ENCODE measurements around the gene FAM171A2.
"Not testable (repeated sequence)": the region's sequence is repeated elsewhere in the genome, so short reads cannot be mapped to it uniquely, and the experiment has no call there.

FAM171A2 gene

GRCh38 chr17:44360144-44360533, 3.5 kb downstream of the FAM171A2 start:
- DNase-seq = no peak

- no peak for DNase-seq
Observed at GRCh38 chr17:44359458-44360143, 4.1 kb downstream of the FAM171A2 start.

DNA sequence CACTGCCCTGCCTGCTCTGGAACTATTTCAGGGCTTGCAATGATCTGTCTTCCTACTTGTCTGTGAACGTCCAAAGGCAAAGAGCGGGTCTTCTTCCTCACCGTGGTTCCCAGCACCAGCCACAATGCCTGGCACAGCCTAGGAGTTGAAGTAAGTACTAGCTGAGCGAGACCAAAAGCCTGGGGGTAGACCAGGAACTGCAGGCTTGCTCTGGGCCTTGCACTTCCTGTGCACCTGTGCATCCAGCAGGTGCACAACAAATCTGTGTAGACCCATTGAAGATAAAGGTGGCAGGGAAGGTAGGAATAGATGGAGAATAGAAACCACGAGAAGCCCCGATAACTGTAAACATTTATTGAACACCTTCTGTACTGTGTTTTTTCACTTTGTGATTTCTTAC, 4.6 kb downstream of the FAM171A2 start:
- DNase-seq = no peak

DNA sequence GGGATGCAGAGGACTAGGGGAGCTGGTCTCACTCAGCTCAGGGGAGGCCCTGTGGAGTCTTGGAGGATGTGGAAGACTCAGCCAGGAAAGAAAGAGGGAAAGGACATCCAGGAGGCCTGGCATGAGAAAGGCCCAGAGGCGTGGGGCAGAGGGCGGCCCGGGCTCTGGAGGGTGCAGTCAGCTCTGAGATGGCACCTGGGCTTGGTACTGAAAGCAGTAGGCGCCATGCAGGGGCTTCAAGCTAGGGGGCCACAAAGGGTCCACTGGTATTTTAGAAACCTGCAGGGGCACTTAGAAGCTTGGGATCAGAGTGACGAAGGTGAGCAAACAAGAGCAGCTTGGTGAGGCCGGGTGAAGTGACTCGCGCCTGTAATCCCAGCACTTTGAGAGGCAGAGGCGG, 5.6 kb downstream of the FAM171A2 start:
- no peak for DNase-seq

DNA sequence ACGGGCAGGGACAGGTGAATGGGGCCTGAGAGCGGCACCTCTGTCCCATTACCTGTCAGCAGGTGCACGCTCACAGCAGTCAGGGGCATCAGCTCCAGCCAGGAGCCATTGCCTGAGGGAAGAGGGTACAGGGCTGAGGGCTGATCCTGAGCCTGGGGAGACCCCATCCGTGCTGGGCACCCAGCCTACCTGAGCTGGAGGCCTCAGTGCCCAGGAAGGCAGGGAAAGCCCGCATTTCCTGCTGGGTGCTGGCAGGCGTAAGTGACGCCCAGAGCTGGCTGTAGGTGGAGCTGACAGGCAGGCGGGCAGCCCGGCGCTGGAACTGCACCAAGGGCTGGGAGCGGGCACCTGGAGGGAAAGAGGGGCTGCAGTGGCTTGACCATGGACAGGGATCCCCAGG, 7.4 kb downstream of the FAM171A2 start:
- DNase-seq = no peak

DNA sequence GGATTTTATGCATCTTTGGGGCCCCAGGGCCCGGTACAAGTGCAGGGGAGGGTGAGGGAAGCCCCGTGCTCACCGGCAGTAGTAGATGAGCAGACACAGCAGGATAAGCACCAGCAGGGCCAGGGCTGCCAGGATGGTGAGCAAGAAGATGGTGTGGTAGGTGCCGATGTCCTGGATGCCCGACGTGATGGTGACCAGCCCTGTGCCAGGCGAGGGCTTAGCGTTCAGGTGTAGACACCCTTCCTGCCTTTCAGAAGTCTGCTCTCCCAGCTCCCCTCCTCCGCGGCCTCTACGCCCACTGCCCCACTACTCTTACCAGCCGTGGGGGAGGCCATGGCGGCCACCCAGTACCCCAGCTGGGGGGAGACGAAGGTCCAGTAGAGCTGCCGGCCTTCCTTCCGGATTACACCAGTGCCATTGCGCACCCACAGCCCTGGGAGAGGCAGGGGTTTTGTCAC, 8.0 kb downstream of the FAM171A2 start:
- DNase-seq = no peak

DNA sequence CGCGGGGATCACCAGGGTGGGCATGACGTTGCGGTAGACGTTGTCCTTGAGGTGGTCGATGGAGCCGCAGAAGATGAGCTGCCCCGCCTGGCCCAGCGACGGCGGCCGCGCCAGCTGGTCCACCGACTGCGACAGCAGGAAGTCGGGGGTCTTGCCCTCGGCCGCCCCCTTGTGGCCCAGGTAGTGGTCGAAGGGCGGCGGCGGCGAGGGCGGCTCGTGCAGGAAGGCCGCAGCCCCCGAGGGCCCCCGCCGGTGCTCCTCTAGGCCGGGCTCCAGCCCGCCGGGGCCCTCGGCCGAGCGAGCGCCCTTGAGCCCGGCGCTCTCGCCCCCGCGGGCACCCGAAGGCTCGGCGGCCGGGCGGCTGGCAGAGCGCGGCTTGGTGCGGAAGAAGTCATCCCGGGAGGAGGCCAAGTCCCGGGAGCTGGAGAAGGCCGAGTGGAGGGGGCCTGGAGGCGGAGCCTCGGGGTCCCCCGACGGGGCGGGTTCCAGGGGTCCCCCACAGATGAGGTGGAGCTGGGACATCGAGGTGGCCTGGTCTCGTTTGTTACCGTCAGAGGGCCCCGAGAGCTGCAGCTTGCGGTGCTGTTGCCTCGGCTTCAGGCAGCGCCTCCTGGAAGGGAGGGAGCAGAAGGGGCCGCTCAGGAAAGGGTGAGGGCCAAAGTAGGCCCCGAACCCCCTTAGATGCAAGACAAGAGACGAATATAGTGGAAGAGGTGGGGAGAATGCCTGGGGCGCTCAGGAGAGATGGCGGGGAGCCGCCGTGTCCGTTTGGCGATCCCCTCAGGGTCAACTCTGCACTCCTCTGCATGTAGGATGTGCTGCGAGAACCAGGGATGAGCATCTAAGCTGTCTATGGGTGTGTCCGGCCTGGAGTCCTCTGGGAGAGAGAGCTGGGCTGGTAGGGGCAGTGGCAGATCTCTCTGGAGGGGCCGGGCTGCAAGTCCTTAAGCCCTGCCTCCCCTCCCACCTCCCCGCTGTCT, 8.8 kb downstream of the FAM171A2 start:
- peak; percentile 86 for DNase-seq

DNA sequence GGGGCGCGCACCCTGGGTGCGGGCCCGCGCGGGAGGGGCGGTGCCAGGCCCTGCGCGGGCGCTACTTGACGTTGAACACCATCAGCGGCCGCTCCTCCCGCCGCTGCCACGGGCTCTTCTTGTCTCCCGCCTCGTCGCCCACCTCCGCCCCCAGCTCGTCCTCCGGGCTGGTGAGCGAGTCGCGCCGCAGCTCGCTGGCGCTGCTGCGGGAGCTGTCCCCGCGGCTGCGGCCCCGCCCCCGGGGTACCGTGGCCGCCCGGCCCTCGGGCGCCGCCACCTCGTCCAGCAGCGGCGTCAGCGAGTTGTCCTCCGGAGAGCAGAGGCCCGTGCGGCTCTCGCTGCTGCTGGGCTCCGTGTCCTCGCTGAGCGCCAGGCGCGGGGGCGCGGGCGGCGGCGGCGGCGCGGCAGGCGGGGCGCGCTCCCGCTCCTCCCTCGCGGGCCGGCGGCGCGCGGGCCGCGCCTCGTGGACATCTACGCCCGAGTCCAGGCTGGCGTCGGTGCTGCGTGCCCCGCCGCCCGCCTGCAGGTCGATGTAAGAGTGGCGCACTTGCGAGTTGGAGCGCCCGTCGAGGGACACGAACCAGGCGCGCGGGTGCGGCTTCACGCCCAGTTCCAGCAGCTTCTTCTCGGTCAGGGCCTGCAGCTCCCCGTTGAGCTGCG, 9.9 kb downstream of the FAM171A2 start:
- peak; percentile 70 for DNase-seq

DNA sequence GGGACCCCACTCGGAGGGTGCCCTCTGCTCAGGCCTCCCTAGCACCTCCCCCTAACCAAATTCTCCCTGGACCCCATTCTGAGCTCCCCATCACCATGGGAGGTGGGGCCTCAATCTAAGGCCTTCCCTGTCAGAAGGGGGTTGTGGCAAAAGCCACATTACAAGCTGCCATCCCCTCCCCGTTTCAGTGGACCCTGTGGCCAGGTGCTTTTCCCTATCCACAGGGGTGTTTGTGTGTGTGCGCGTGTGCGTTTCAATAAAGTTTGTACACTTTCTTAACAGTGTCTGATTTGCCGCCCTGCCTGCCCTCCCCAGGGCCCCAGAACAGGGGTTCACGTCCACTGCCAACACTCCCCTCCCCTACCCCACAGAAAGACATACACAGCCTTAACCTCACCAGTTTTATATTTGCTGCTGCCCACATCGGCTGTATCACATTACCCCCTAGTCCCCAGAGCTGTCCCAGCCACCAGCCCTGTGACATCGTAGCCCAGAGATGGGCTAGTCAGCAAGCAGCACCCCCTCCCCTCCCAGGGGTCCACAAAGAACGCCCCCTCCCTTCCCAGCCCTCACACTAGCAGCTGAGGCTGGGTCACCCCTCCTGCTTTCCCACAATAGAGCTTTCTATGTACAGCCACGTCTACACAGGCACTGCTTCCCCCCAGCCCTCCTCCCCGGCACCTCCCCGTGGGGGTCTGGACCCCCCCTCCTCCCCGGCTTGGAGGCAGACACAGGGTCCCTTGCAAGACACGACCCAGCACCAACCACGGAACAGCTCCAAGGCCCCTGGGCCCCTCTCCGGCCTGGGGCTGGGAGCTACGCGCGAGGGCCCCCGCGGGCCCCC, 10.6 kb downstream of the FAM171A2 start:
- DNase-seq = no peak

GRCh38 chr17:44351961-44352827, 11.5 kb downstream of the FAM171A2 start:
- no peak for DNase-seq

- no peak for DNase-seq
Observed at GRCh38 chr17:44351464-44351863, 12.2 kb downstream of the FAM171A2 start.

GRCh38 chr17:44350733-44351226, 12.9 kb downstream of the FAM171A2 start:
- DNase-seq = peak; percentile 89

DNA sequence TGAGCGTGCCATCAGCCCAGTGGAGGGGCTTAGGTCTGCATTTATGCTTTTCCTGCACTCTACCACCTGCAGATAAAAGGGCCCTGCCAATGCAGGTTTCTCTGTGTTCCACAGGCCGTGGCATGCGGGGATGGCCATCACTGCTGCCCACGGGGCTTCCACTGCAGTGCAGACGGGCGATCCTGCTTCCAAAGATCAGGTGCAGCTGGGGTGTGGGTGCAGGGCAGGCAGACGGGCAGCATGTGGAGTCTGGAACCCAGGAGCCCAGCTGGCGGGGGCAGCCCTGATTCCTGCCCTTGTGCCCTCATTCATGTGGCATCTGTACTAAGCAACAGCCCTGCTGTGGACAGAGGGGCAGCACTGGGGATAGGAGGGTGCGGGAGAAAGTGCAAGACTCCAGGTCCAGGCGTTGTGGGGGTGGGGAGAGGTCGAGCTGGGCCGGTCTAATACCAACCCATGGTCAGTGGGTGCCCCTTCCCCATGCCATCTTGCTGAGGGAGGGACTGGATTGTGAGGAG, 14.0 kb downstream of the FAM171A2 start:
- no peak for DNase-seq

GRCh38 chr17:44348988-44349364, 14.7 kb downstream of the FAM171A2 start:
- no peak for DNase-seq

DNA sequence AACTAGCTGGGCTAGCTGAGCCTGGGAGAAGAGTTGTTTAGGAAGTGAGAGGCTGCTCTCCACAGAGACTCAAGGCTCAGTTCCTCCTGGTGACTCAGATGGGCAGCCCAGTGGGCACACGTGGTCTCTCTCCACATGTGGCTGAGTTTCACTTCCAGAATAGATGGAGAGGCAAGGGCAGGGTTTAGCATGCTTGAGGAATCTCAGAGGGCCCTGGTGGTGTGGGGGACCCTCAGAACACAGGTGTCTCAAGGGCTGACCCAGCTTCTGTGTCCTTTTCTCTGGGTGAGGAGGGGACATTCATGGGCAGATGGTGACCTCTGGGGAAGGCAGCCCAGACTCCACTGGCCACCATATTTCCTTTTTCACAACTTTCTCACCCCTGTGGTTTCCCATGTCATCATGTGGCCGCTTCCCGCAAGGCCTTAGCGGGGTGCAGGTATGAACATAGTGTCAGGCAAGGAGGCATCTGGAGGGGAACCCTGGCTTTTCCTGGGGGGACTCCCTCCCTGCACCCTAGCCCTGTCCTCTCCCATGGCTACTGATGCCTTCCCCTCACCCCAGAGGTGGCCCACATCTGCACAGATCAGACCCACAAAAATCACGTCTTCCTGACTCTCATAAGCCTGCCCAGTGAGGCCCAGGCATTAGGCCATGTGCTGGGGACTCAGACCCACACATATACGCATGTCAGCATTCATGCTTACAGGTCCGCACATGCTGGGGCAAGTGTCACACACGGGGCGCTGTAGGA, 15.2 kb downstream of the FAM171A2 start:
- no peak for DNase-seq

DNA sequence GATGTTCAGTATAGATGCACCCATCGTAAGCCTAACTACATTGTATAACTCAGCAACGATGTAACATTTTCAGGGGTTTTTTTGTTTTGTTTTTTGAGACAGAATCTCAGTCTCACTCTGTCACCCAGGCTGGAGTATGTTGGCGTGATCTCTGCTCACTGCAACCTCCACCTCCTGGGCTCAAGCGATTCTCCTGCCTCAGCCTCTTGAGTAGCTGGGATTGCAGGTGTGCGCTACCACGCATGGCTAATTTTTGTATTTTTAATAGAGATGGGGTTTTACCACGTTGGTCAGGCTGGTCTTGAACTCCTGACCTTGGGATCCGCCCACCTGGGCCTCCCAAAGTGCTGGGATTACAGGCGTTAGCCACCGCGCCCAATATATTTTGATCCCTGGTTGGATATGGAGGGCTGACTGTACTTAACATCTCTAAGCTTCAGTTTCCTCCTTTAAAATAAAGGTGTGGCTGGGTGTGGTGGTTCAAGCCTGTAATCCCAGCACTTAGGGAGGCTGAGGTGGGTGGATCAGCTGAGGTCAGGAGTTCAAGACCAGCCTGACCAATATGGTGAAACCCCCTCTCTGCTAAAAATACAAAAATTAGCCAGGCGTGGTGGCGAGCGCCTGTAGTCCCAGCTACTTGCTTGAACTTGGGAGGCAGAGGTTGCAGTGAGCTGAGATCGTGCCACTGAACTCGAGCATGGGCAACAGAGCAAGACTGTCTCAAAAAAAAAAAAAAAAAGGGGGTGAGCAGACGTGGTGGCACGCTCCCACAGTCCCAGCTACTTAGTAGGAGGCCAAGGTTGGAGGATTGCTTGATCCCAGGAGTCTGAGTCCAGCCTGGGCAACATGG, 16.2 kb downstream of the FAM171A2 start:
- DNase-seq = not testable (repeated sequence)

DNA sequence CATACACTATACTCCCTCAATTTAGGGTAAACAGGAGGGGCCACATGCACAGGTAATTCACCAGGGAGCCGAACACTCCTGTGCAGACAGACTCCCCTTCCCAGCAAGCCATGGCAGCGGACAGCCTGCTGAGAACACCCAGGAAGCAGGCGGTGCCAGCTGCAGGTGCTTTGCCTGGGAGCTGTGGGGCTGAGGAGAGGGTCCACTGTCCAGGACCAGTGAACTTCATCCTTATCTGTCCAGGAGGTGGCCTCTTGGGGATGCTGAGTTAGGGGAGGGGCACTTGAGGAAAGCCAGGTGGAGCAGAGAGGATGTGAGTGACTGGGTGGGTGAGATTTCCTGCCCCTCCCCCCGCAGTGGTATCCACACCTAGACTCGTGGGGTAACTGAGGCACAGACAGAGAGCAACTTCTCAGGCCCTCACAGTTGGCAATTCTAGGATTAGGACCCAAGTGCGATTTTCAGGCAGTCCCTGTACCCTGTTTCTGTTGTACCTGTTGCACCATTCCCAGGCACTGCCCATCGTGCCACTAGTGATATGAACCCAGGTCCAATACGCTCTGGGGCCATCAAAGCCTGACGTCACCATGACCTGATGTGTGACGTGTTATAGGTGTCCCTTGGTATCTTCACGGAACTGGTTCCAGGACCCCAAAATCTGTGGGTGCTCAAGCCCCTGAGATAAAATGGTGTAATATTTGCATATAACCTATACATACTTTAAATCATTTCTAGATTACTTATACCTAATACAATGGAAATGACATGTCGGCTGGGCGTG, 17.4 kb downstream of the FAM171A2 start:
- no peak for DNase-seq

- DNase-seq = peak; percentile 81
Observed at GRCh38 chr17:44345454-44346026, 18.1 kb downstream of the FAM171A2 start.
